Stimulated activated memory B cell treated with anti-CD40 and anti-IgM and Interleukin-4, amounts not matched to agents 10 μg/mL and 1 μg/mL and 100 μg/mL, for 72 hours (primary cell): ENCODE results near the gene TARS3.

Experiments
- ATAC-seq: fragments of 150-1000 bp; cut with Tn5 transposase; 2 replicates; pipeline ENCODE4 v1.10.0; 2021
- H3K27ac Mint-ChIP-seq: one replicate; pipeline ENCODE4 v1.8.0; 2022; ENCODE audit warnings: mild to moderate bottlenecking, mixed read lengths
- H3K27me3 Mint-ChIP-seq: one replicate; pipeline ENCODE4 v1.8.0; 2022; ENCODE audit warnings: mixed read lengths
- H3K36me3 Mint-ChIP-seq: one replicate; pipeline ENCODE4 v1.8.0; 2022; ENCODE audit warnings: mixed read lengths
- H3K4me1 Mint-ChIP-seq: one replicate; pipeline ENCODE4 v1.8.0; 2022; ENCODE audit warnings: mixed read lengths
- H3K4me3 Mint-ChIP-seq: one replicate; pipeline ENCODE4 v1.8.0; 2022; ENCODE audit warnings: mild to moderate bottlenecking, moderate library complexity, mixed read lengths
- H3K9me3 Mint-ChIP-seq: one replicate; pipeline ENCODE4 v1.8.0; 2022; ENCODE audit warnings: mixed read lengths

Gene TARS3

DNA sequence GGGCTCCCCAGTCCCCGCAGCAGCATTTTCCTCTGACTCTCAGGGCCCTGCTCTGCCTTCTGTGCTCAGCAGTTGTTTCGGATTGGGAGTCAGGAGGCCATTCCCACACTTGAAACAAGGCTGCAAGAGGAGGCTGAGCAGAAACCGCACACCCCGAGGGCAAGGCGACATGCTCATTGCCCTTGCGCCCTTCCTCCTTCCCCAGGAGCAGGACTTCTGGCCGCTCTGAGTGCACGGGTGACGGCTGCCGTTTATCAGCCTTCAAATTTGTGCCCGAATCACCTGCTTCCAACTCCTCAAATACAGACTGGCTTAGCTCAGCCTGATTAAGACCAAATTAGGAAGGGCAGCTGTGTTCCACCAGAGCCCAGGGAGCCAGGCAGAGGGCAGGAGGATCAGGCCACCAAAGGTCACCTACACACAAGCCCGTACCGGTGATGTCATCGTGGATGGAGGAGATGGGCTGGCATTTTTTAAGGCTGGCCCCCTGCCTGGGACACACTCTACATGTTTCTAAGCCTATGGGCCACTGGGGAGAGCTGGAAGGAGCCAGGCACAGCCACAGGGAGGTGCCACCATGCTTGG lies 110.2 kb downstream of the TARS3 start:
- Mint-ChIP-seq H3K36me3 (peaks cover 10% of the 10 kb centered on the region), H3K9me3 (no peaks in the 10 kb centered on the region), H3K4me3 (no peak overlapping the region), H3K27me3 (no peaks in the 10 kb centered on the region), H3K27ac (no peak overlapping the region), H3K4me1 (no peaks in the 10 kb centered on the region)
- ATAC-seq = no peak

DNA sequence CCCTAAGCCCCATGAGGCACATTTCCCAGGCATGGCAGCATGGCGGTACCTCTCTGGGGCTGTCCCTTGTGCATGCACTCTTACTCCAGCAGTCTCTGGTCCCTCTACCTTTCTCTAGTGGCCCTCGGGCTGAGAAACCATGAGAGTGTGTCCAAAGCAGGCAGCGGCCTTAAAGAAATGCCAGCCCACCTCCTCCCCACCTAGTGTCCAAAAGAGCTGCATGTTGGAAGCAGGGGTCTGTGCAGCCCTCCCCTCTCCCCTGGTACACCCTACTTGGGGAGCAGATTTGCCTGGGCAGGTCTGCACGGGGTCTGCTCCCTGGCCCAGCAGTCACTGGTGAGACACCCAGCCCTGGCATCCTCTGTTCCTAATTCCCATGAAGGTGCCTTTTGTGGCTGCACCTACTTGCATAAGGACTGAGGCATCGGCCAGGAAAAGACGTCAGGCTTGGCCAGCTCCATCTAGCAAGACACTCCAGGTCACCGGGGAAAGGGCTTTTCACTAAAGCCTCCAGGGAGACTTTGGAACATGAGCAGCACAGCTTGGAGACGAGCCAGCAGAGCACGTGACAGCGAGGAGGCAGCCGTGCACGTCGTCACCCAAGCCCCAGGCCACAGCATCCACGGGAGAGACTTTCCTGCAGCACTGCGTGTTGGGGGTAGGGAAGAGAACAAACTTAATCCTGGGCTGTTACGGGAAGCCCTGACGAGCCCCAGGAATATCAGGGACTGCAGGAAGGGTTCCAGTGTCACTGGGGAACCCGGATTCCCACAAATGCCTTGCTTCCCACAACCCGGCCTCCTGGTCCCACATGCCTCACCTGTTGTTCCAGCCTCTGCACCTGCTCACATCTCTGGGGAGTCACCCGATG lies 110.9 kb downstream of the TARS3 start:
- Mint-ChIP-seq H3K4me3 (no peak overlapping the region), H3K36me3 (peaks cover 5% of the 10 kb centered on the region), H3K9me3 (no peaks in the 10 kb centered on the region), H3K4me1 (no peaks in the 10 kb centered on the region), H3K27me3 (no peaks in the 10 kb centered on the region), H3K27ac (no peak overlapping the region)
- no peak for ATAC-seq

DNA sequence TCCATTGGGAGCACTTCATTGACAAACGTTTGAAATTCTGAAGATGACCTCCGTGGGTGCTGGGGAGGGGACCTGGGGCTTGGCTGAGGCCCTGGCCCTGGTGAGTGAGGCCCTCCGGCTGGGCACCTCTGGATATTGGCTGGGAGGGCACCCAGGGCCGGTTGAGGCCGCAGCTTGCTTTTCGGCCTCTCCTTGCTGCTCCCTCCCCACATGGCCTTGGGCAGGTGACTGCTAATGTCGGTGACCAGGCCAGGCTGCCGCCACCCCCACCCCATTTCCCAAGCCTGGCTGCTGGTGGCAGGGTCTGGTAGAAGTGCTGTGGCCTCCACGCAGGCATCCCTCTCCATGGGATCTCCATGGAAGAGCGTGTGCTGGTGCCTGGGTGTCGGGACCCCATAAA lies 111.6 kb downstream of the TARS3 start:
- Mint-ChIP-seq H3K36me3 (no peaks in the 10 kb centered on the region), H3K9me3 (no peaks in the 10 kb centered on the region), H3K27ac (no peak overlapping the region), H3K27me3 (no peaks in the 10 kb centered on the region), H3K4me3 (no peak overlapping the region), H3K4me1 (no peaks in the 10 kb centered on the region)
- ATAC-seq = no peak

DNA sequence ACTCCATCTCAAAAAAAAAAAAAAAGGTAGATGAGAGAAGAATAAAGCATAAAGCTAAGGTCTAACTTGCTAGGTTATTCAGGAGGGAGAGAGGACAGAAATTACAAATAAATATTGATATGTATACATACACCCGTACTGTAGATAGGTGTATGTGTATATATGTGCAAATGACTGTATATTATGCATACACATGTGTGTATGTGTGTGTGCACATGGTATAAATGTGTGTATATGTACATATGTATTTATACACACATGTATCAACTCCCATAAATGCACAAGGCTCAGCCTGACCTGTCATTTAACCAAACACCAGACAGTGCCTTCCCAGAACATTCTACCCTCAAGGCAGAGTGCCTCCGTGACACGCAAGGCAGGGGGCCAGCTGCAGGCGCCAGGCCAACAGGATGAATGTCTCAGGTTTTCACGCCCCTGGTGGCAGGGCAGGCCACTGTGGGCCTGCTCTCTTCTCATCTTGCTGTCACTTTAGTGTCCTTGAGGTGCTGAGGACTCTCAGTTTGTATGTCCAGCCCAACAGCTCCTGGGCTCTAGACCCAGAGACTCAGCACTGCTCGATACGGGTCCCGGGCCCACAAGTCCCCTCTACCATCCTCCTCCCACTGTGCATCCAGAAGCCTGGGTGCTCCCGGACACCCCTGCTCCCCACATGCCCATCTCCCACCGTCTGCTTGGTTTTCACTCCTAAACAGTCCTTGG lies 112.5 kb downstream of the TARS3 start:
- H3K36me3 Mint-ChIP-seq = no peaks in the 10 kb centered on the region
- no peak overlapping the region for H3K27ac Mint-ChIP-seq
- H3K27me3 Mint-ChIP-seq = no peaks in the 10 kb centered on the region
- ATAC-seq = no peak
- H3K4me3 Mint-ChIP-seq = no peak overlapping the region
- H3K9me3 Mint-ChIP-seq = no peaks in the 10 kb centered on the region
- no peaks in the 10 kb centered on the region for H3K4me1 Mint-ChIP-seq

DNA sequence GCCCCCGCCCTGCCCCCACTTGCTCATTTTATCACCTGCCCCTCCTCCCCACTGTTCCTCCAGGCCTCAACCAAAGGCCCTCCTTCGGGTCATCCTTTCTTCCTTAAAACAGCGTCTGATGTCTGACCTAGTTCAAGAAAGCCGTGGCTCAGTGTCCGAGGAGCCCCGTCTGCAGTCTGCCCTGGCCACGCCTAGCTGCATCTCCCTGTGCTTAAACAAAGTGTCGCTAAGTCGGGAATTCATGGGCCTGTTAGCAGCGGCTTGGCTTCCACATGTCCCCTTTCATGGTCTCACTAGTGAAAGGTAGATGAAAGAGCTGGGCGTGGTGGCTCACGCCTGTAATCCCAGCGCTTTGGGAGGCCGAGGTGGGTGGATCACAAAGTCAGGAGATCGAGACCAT lies 113.3 kb downstream of the TARS3 start:
- H3K36me3 Mint-ChIP-seq = no peaks in the 10 kb centered on the region
- no peaks in the 10 kb centered on the region for H3K27me3 Mint-ChIP-seq
- H3K4me1 Mint-ChIP-seq = no peaks in the 10 kb centered on the region
- no peak for ATAC-seq
- H3K4me3 Mint-ChIP-seq = no peak overlapping the region
- no peak overlapping the region for H3K27ac Mint-ChIP-seq
- H3K9me3 Mint-ChIP-seq = no peaks in the 10 kb centered on the region

DNA sequence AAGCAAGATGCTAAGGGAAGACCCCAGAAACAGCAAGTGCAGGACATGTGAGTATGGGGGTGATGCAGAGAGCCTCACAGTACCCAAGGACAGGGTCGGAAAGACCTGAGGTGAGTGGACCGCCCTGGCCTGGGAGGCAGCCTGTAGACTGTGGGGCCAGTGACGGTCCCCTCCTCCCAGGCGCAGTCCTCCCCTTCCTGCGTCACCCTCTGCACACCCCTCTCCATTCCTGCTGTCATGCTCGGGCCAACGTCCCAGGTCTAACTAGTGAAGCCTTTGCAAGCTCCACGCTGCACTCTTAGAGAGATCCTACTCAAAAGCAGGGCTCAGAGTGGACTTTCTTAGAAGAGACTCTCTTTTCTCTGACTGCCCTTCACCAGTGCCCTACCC lies 113.7 kb downstream of the TARS3 start:
- no peaks in the 10 kb centered on the region for H3K4me1 Mint-ChIP-seq
- no peak overlapping the region for H3K4me3 Mint-ChIP-seq
- no peaks in the 10 kb centered on the region for H3K9me3 Mint-ChIP-seq
- H3K27me3 Mint-ChIP-seq = peaks cover 2% of the 10 kb centered on the region
- no peaks in the 10 kb centered on the region for H3K36me3 Mint-ChIP-seq
- no peak overlapping the region for H3K27ac Mint-ChIP-seq
- no peak for ATAC-seq

DNA sequence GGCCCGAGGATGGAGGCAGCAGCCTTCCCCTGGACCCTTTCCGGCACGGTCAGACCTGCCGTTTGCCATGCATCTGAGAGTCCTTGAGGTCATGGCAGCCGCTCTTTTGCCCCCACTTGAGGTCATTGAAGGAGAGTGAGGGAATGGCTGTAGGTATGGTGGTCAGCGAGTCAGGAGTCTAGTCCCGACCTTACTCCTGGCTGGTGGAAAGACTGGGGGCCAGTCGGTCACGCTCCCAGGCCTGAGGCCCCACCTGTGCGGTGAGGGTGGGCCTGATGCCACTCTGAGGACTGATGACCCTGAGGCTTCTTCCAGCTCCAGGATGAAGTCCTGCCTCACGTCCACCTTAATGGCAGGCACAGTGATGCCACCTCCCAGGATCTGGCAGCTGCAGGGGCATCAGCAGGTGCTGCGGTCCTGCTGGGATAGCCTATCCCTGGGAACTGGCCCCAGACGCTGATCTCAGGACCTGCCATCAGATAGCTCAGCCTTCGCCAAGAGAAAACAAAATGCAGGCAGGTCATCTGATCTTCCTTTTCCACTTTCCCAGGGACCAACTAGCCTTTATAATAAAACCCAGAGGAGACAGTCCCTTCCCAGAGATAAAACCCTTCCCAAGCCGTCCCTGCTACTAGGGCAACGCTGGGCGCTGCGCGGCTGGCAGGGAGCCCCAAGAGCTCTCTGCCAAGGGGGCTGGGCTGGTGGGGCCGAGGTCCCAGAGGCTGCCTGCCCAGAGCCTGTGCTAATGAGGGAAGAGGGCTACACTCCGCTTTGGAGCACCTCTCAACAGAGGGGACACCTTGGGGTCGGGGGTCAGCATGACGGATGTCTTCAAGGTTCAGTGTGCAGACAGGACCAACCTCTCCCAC lies 114.3 kb downstream of the TARS3 start:
- Mint-ChIP-seq H3K4me3 (no peak overlapping the region), H3K27ac (no peak overlapping the region), H3K9me3 (no peaks in the 10 kb centered on the region), H3K36me3 (no peaks in the 10 kb centered on the region), H3K27me3 (peaks cover 8% of the 10 kb centered on the region), H3K4me1 (no peaks in the 10 kb centered on the region)
- no peak for ATAC-seq

DNA sequence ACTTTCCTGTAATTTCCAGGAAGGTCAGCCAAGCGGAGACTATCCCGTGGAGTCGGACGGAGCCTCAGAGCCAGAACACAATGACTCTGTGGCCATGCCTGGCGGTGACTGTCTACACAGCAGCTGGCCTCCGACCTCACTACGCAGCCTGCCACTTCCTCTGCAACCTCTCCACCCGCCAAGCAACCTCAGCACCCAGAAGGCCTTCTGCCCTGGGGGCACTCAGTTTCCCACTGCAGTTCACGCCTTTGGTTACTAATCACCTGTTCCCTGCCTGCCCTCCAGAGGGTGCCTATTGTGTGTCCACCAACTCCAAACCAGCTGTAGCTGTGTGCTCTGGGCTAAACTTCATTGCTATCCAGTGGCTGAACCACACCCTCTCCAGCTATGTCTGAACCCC lies 116.1 kb downstream of the TARS3 start:
- no peak for ATAC-seq
- Mint-ChIP-seq H3K9me3 (peaks cover 6% of the 10 kb centered on the region), H3K36me3 (no peaks in the 10 kb centered on the region), H3K4me3 (no peak overlapping the region), H3K27me3 (peaks cover 19% of the 10 kb centered on the region), H3K4me1 (no peaks in the 10 kb centered on the region), H3K27ac (no peak overlapping the region)

DNA sequence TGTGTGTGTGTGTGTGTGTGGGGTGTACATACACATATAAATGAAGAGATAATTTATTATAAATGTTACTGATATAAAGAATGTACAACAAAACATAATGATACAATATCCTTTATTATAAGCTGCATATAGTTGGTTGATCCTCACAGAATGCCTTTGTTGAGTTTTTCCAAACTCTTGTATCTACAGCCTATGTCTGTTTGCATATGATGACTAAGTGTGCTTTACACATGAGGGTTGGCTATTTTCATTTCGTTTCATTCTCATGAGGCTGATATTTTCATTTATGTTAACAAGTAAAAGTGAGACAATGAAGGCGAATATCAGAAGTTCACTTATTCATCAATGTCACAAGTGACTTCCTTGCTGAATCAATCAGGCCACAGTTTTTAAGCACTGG lies 117.2 kb downstream of the TARS3 start:
- peaks cover 19% of the 10 kb centered on the region for H3K27me3 Mint-ChIP-seq
- H3K36me3 Mint-ChIP-seq = no peaks in the 10 kb centered on the region
- no peak overlapping the region for H3K27ac Mint-ChIP-seq
- no peaks in the 10 kb centered on the region for H3K4me1 Mint-ChIP-seq
- no peak overlapping the region for H3K4me3 Mint-ChIP-seq
- no peak for ATAC-seq
- H3K9me3 Mint-ChIP-seq = peaks cover 6% of the 10 kb centered on the region

DNA sequence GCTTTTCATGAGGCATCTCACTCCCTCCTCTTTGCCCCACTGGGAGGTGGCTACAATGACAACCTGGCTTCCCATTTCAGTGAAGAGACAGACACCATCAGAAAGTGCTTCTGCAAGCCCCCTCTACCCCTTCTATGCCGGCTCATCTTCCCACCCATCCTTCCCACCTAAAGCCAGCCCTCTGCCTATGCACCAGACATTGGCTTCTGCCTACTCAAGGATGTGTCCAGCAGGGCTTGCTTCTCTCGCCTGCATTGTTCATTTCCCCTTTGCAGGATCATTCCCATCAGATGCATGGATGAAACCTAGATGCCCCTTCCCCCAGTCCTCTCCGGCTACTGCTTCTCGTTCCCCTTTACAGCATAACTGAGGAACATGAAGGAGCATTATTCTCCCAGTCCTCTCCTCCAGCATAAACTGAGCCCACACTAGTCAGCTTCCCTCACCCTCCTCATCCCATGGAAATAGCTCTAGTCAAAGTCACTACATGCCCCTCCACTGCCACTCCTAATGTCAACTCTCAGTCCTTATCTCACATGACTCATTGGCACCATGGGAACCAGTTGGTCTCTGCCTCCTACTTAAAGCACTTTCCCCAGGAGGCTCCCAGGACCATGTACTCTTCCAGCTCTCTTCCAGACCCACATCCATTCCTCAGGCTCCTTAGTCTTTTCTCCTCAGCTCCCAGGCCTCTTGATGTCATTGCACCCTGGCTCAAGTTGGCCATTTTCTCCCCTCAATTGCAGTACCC lies 120.0 kb downstream of the TARS3 start:
- no peak overlapping the region for H3K4me3 Mint-ChIP-seq
- H3K9me3 Mint-ChIP-seq = peaks cover 6% of the 10 kb centered on the region
- H3K27ac Mint-ChIP-seq = no peak overlapping the region
- H3K4me1 Mint-ChIP-seq = no peaks in the 10 kb centered on the region
- ATAC-seq = no peak
- no peaks in the 10 kb centered on the region for H3K36me3 Mint-ChIP-seq
- H3K27me3 Mint-ChIP-seq = peaks cover 34% of the 10 kb centered on the region
